Fibroblast of lung (primary cell): ENCODE data around the gene SPDYE3.

Experiments
- EZH2 ChIP-seq: IDR thresholded peaks from 2 replicates; pipeline ENCODE4 v1.5.1; 2012; ENCODE audit warnings: low read length, control low read depth, mild to moderate bottlenecking; ENCODE audit errors: missing control alignments
- TF ChIP-seq, protein P1 (sequence below), 2 donors: IDR thresholded peaks in 1 of 2; conservative IDR thresholded peaks in 1 of 2; 1 replicate in 1 of 2; 2 replicates in 1 of 2; pipeline ENCODE4 v1.5.1; 2011 to 2012; ENCODE audit warnings: low read length in 2 of 2, control low read depth in 1 of 2, inconsistent platforms in 1 of 2, low read depth in 1 of 2, mild to moderate bottlenecking in 1 of 2

- TF ChIP-seq, protein P1, sequence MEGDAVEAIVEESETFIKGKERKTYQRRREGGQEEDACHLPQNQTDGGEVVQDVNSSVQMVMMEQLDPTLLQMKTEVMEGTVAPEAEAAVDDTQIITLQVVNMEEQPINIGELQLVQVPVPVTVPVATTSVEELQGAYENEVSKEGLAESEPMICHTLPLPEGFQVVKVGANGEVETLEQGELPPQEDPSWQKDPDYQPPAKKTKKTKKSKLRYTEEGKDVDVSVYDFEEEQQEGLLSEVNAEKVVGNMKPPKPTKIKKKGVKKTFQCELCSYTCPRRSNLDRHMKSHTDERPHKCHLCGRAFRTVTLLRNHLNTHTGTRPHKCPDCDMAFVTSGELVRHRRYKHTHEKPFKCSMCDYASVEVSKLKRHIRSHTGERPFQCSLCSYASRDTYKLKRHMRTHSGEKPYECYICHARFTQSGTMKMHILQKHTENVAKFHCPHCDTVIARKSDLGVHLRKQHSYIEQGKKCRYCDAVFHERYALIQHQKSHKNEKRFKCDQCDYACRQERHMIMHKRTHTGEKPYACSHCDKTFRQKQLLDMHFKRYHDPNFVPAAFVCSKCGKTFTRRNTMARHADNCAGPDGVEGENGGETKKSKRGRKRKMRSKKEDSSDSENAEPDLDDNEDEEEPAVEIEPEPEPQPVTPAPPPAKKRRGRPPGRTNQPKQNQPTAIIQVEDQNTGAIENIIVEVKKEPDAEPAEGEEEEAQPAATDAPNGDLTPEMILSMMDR (conservative IDR thresholded peaks at IDR 0.05 in 1 of 2, IDR thresholded peaks at IDR 0.05 in 1 of 2; ENCODE audit: low read depth in 1 of 2, low read length in 2 of 2) = peak; percentile 10 to 19
- no peak for TF ChIP-seq EZH2
These were observed 35.6 kb upstream of the SPDYE3 start for GRCh38 chr7:100271716-100272537.
